Activated naive CD4-positive, alpha-beta T cell treated with anti-CD3 and anti-CD28 coated beads for 36 hours (primary cell): Measurements from ENCODE around the gene E2F3. TPM values are rescaled to one million over a fixed set of nuclear protein-coding genes. Genes with fewer than 3 reads are reported as not detected.

Experiments
- CTCF ChIA-PET: fragments of 350-600 bp; sonication (Branson Sonifier 250); formaldehyde crosslinking; loops from one replicate; lab custom pipeline; 2021; ENCODE audit warnings: antibody characterized with exemption; lab: Charles Lee
- DNase-seq: peaks from one replicate; pipeline ENCODE4 v3.0.0-alpha.2; 2020
- H3K27ac Mint-ChIP-seq: one replicate; pipeline ENCODE4 v1.8.0; 2021; ENCODE audit warnings: mild to moderate bottlenecking, mixed read lengths
- H3K27me3 Mint-ChIP-seq: one replicate; pipeline ENCODE4 v1.8.0; 2021; ENCODE audit warnings: low read depth, mixed read lengths
- H3K36me3 Mint-ChIP-seq: one replicate; pipeline ENCODE4 v1.8.0; 2021; ENCODE audit warnings: low read depth, mixed read lengths
- H3K4me1 Mint-ChIP-seq: one replicate; pipeline ENCODE4 v1.8.0; 2021; ENCODE audit warnings: low read depth, mixed read lengths
- H3K4me3 Mint-ChIP-seq: one replicate; pipeline ENCODE4 v1.8.0; 2021; ENCODE audit warnings: mild to moderate bottlenecking, moderate library complexity, mixed read lengths
- H3K9me3 Mint-ChIP-seq: one replicate; pipeline ENCODE4 v1.8.0; 2021; ENCODE audit warnings: mixed read lengths
- intact Hi-C: fragments of 100-400 bp; cut with micrococcal nuclease; formaldehyde crosslinking; loops from one replicate; pipeline ENCODE4 v1.15.1; 2023
- total RNA-seq, 2 experiments: library from RNA; stranded (reverse); gene quantifications; one replicate each; pipeline ENCODE4 v1.2.3, GENCODE V29; 2021

E2F3 gene
- total RNA-seq = 10 to 100 TPM; 12.7 to 13.1 TPM

DNA sequence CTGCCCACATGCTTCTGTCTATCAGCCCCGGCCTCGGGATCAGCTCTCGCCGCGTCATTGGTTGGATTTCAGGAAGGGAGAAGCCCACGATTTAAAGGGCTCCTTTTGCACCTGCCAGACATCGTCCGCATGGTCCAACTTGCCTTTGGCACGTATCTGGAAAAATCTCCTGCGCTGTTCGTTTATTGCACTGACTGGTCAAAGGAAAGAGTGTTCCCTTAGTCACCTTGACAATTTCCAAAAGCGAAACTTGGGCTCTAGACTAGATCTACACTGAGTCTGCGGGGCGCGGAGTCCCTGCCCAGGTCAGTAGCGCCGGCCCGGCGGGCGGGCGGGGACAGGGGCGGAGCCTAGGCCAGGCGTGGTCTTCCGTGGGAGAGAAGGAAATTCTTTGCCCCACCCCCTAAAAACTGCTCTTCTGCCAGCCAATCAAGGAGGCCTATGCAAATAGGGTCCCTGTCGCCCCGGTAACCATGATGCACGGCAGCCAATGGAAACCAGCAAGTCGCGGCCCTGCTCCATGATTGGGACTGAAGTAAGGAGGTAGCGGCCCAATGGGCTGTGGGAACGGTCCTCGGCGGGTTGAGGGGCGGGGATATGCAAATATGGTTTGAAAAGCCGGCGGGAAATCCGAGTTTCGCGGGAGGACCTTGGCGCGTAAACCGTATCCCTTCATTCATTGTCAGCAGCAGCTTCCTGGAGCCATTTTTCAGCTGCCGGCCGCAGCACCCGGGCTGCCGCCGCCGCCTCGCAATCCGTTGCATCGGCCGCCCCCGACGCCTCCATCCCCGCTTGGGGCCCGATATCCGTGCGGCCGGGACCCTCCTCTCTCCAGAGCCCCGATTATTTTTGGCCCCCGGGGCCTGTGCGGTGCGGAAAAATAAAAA is at the start of gene E2F3:
E2F3 (plus strand) TSS at position 675 of the 887 bp plus-strand sequence. CDS start 354 bp downstream, outside the sequence.
- peak within 1 kb of the TSS; percentile 95 for H3K4me3 Mint-ChIP-seq
- peaks cover 17% of the 10 kb centered on the region for H3K36me3 Mint-ChIP-seq
- peak within 1 kb of the TSS; percentile 99 for H3K27ac Mint-ChIP-seq
- CTCF ChIA-PET = interaction anchor here (1.1 kb wide), 1 partner anchor 107 kb away, joined by 3 read pairs; no protein-coding TSS in a partner anchor
- H3K27me3 Mint-ChIP-seq = no peaks in the 10 kb centered on the region
- H3K9me3 Mint-ChIP-seq = no peaks in the 10 kb centered on the region
- peaks cover 18% of the 10 kb centered on the region for H3K4me1 Mint-ChIP-seq
- intact Hi-C loops = loop anchor here (1.0 to 10.0 kb wide), 12 partner anchors 34 to 1997 kb away; partner anchors contain the start of genes MBOAT1 and SOX4
- DNase-seq = peak; percentile 100

GRCh38 chr6:20352346-20352745 is 49.3 kb upstream of the E2F3 start:
- DNase-seq = no peak
- H3K9me3 Mint-ChIP-seq = peaks cover 10% of the 10 kb centered on the region
- H3K27me3 Mint-ChIP-seq = no peaks in the 10 kb centered on the region
- H3K27ac Mint-ChIP-seq = no peak overlapping the region
- H3K4me3 Mint-ChIP-seq = no peak overlapping the region
- H3K4me1 Mint-ChIP-seq = no peaks in the 10 kb centered on the region
- H3K36me3 Mint-ChIP-seq = peaks cover 2% of the 10 kb centered on the region
- intact Hi-C loops = no loop called here
- CTCF ChIA-PET = no interaction called here

GRCh38 chr6:20353134-20353533 is 48.5 kb upstream of the E2F3 start:
- Mint-ChIP-seq H3K27ac (no peak overlapping the region), H3K9me3 (peaks cover 10% of the 10 kb centered on the region), H3K4me1 (no peaks in the 10 kb centered on the region), H3K36me3 (peaks cover 2% of the 10 kb centered on the region), H3K27me3 (no peaks in the 10 kb centered on the region), H3K4me3 (no peak overlapping the region)
- CTCF ChIA-PET = no interaction called here
- no peak for DNase-seq
- intact Hi-C loops = no loop called here

DNA sequence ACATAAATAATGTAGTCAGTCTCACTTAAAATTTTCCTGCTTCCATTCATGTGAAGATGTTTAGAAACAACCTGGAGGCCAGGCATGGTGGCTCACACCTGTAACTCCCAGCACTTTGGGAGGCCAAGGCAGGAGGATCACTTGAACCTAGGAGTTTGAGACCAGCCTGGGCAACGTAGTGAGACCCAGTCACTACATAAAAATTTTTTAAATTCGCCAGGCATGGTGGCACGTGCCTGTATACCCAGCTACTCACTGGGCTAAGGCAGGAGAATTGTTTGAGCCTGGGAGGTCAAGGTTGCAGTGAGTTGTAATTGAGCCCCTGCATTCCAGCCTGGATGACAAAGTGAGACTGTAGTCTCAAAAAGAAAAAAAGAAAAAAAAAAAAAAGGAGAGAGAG is 47.3 kb upstream of the E2F3 start:
- CTCF ChIA-PET = interaction anchor here (0.7 kb wide), 1 partner anchor 17 kb away, joined by 3 read pairs; no protein-coding TSS in a partner anchor
- Mint-ChIP-seq H3K4me3 (no peak overlapping the region), H3K36me3 (peaks cover 2% of the 10 kb centered on the region), H3K27ac (no peak overlapping the region), H3K4me1 (no peaks in the 10 kb centered on the region), H3K9me3 (peaks cover 10% of the 10 kb centered on the region), H3K27me3 (no peaks in the 10 kb centered on the region)
- intact Hi-C loops = no loop called here
- no peak for DNase-seq

GRCh38 chr6:20360471-20361119 is 41.1 kb upstream of the E2F3 start:
- CTCF ChIA-PET = no interaction called here
- Mint-ChIP-seq H3K27me3 (no peaks in the 10 kb centered on the region), H3K4me1 (peaks cover 8% of the 10 kb centered on the region), H3K4me3 (no peak overlapping the region), H3K36me3 (no peaks in the 10 kb centered on the region), H3K27ac (no peak overlapping the region), H3K9me3 (no peaks in the 10 kb centered on the region)
- no peak for DNase-seq
- intact Hi-C loops = no loop called here

DNA sequence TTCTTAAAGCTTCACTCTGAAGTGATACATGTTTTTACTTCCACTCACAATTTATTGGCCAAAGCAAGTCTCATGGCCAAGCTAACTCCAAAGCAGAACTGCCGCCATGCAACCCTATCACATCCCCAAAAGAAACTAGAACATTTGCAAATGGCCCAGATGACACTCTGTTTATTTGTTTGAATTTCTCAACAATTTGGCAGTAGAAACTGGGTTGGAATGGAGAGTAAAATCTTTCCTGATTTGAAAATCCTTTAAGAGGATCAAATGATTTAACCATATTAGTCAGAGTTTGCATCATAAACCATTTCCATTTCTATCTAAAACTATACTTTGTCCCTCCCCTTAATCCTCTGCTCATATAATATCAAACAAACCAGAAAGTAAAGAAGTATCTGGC is 39.1 kb upstream of the E2F3 start:
- Mint-ChIP-seq H3K9me3 (no peaks in the 10 kb centered on the region), H3K4me3 (no peak overlapping the region), H3K27ac (no peak overlapping the region), H3K4me1 (peaks cover 28% of the 10 kb centered on the region), H3K27me3 (no peaks in the 10 kb centered on the region), H3K36me3 (no peaks in the 10 kb centered on the region)
- intact Hi-C loops = no loop called here
- no peak for DNase-seq
- CTCF ChIA-PET = no interaction called here

DNA sequence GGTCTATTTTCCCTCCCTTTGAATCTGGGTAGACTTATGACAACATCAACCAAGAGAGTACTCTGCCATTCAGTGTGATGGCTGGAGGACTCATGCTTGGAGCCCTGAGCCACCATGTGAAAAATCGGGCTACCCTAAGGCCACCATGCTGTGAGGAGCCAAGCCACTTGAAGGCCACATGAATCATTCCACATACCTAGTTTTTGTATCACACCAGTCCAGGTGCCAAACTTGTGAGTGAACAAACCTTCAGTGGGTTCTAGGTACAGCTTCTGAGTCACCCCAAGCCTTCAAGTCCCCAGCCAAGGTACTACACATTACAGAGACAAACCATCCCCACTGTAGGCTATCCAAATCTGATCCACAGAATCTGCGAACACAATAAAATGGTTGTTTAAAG is 37.4 kb upstream of the E2F3 start:
- H3K4me3 Mint-ChIP-seq = no peak overlapping the region
- H3K27me3 Mint-ChIP-seq = no peaks in the 10 kb centered on the region
- peaks cover 41% of the 10 kb centered on the region for H3K4me1 Mint-ChIP-seq
- H3K9me3 Mint-ChIP-seq = no peaks in the 10 kb centered on the region
- H3K27ac Mint-ChIP-seq = no peak overlapping the region
- CTCF ChIA-PET = no interaction called here
- no peaks in the 10 kb centered on the region for H3K36me3 Mint-ChIP-seq
- DNase-seq = peak; percentile 6
- intact Hi-C loops = no loop called here

DNA sequence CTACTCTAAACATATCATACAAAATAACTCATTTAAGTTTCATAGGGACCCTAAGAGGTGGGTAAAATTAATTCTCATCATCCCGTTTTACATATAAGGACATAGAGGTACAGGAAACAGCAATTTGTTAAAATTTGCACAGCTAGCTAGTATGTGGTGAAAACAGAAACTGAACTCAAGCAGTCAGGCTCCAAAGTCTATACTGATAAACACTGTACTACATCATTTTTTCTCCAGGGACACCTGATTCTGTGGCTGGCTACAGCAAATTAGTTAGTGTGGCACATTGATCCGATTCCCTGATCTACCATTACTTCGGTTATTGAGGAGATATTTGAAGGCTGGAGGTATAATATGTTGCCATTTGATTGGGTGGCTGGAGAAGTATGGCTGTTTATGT is 36.2 kb upstream of the E2F3 start:
- no peak for DNase-seq
- CTCF ChIA-PET = interaction anchor here (1.0 to 2.2 kb wide), 3 partner anchors 13 to 198 kb away, joined by 4 to 7 read pairs (median 6); no protein-coding TSS in a partner anchor
- H3K4me1 Mint-ChIP-seq = peaks cover 52% of the 10 kb centered on the region
- no peak overlapping the region for H3K4me3 Mint-ChIP-seq
- H3K36me3 Mint-ChIP-seq = no peaks in the 10 kb centered on the region
- intact Hi-C loops = no loop called here
- H3K27ac Mint-ChIP-seq = peak overlapping the region; percentile 68
- no peaks in the 10 kb centered on the region for H3K27me3 Mint-ChIP-seq
- no peaks in the 10 kb centered on the region for H3K9me3 Mint-ChIP-seq

DNA sequence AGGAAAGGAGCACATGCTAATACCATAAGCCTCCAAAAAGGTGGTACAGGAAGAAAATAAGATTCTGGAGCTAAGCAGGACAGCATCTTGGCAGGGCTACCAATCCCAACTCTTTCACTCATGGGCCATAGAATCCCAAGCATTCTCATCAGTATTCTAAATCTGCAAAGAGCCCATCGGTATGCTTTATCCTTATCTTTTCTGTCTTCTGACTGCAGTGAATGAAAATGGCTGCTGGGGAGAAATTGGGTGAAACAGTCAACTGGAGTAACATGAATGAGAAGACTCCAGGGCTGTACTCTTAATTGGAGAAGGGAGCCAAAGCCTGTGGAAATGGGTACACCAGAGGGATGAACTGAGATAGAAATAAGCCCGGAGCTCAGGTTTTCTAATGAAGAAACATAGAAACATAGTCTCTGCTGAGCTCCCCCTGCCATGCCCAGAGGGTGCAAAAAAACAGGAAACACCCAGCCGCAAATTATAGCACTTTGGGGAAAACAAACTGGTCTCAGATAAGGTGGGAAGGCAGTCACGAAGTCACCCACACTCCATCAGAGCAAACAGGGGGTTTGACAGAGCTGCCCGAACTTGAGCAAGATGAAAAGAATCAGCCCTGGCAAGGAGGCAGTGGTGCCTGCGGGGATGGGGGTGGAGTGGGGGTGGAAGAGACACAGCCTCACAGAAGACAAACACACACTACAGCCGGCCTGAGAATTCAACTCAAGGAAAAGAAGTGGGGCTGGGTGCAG is 35.4 kb upstream of the E2F3 start:
- intact Hi-C loops = loop anchor here (2.0 kb wide), 1 partner anchor 29 kb away; no protein-coding TSS in a partner anchor
- peak overlapping the region; percentile 45 for H3K4me3 Mint-ChIP-seq
- CTCF ChIA-PET = interaction anchor here (1.0 to 2.2 kb wide), 3 partner anchors 12 to 197 kb away, joined by 4 to 7 read pairs (median 6); no protein-coding TSS in a partner anchor

GRCh38 chr6:20367743-20368485 is 33.8 kb upstream of the E2F3 start:
- Mint-ChIP-seq H3K27me3 (no peaks in the 10 kb centered on the region), H3K27ac (peak overlapping the region; percentile 81)
- CTCF ChIA-PET = interaction anchor here (2.2 kb wide), 1 partner anchor 37 kb away, joined by 7 read pairs; no protein-coding TSS in a partner anchor

More for the DNA sequence above, 35.4 kb upstream of the E2F3 start:
- Mint-ChIP-seq H3K27ac (peak overlapping the region; percentile 81), H3K9me3 (no peaks in the 10 kb centered on the region), H3K27me3 (no peaks in the 10 kb centered on the region), H3K4me1 (peaks cover 56% of the 10 kb centered on the region), H3K36me3 (no peaks in the 10 kb centered on the region)
- DNase-seq = peak; percentile 43

GRCh38 chr6:20370393-20370792 is 31.3 kb upstream of the E2F3 start:
- intact Hi-C loops = no loop called here
- peak; percentile 34 for DNase-seq
- no peak overlapping the region for H3K4me3 Mint-ChIP-seq
- H3K27me3 Mint-ChIP-seq = no peaks in the 10 kb centered on the region
- H3K9me3 Mint-ChIP-seq = no peaks in the 10 kb centered on the region
- CTCF ChIA-PET = interaction anchor here (1.0 kb wide), 1 partner anchor 34 kb away, joined by 7 read pairs; no protein-coding TSS in a partner anchor
- H3K4me1 Mint-ChIP-seq = peaks cover 51% of the 10 kb centered on the region
- H3K36me3 Mint-ChIP-seq = no peaks in the 10 kb centered on the region
- H3K27ac Mint-ChIP-seq = peak overlapping the region; percentile 16

More at GRCh38 chr6:20367743-20368485, 33.8 kb upstream of the E2F3 start:
- peaks cover 56% of the 10 kb centered on the region for H3K4me1 Mint-ChIP-seq
- intact Hi-C loops = loop anchor here (1.0 to 2.0 kb wide), 3 partner anchors 31 to 48 kb away; partner anchors contain the start of gene E2F3
- H3K4me3 Mint-ChIP-seq = no peak overlapping the region
- DNase-seq = peak; percentile 18
- no peaks in the 10 kb centered on the region for H3K36me3 Mint-ChIP-seq
- no peaks in the 10 kb centered on the region for H3K9me3 Mint-ChIP-seq
